ENCODE measurements around the gene KRTAP10-9.
"Not testable (repeated sequence)": the region's sequence is repeated elsewhere in the genome, so short reads cannot be mapped to it uniquely, and the experiment has no call there.

The KRTAP10-9 gene

DNA sequence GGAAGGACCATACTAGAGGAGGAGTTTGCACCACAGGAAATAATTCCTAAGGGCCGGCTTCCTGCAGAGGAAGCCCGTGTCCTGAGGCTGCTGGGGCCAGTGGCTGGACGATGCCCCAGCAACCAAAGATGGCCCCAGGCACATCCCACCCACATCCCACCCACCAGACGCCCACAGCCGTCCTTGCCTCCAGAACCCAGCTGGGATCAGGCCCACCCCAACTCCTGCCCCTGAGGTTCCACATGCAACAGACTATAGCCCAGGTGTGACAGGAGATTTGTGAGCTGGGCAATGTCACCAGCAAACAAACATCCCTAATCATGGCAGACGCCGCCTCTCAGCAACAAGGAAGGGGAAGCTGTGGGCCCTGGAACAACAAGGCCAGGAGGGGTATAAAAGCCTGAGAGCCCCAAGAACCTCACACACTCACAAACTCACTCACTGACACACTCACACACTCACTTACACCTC lies at the start of gene KRTAP10-9:
KRTAP10-9 (plus strand) TSS at position 421 of the 471 bp plus-strand sequence. CDS start 79 bp downstream, outside the sequence.
- DNase-seq, result no peak

- no peak for DNase-seq
Measured at GRCh38 chr21:44578371-44579055, 48.4 kb upstream of the KRTAP10-9 start.

DNA sequence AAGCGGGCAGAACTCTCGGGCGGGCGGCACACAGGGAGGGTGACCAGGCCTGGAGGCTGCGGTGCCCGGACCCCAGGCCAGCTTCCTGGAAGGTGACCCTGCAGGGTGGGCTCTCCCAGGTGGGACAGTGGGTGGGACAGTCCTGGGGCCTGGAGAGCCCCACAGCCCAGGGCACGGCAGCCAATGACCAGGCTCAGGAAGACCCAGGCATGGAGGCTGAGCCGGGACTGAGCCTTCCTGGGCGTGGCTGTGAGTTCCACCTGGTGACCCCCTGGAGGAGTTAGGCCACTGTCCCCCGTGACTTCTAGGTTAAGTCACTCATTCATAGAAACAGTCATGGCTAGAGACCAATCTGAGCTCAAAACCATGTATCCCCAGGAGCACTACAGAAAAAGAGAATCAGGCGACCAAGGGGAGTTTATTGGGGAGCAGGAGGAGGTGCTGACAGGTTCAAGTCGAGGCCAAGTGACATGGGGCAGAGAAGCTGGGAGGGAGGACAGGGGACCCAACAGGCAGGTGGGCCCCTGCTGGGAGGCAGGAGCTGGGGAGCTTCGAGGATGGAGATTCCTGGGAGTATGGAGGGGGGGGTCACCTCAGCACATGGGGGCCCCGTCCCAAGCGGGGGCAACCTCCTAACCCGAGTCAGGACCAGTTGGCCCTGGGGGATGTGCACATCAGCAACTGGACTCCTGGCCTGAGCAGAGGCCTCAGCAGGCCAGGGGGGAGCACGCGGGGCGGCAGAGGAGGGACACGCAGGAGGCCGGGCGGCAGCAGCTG lies 47.6 kb upstream of the KRTAP10-9 start:
- no peak for DNase-seq

- no peak for DNase-seq
Measured at GRCh38 chr21:44579833-44580144, 47.1 kb upstream of the KRTAP10-9 start.

DNA sequence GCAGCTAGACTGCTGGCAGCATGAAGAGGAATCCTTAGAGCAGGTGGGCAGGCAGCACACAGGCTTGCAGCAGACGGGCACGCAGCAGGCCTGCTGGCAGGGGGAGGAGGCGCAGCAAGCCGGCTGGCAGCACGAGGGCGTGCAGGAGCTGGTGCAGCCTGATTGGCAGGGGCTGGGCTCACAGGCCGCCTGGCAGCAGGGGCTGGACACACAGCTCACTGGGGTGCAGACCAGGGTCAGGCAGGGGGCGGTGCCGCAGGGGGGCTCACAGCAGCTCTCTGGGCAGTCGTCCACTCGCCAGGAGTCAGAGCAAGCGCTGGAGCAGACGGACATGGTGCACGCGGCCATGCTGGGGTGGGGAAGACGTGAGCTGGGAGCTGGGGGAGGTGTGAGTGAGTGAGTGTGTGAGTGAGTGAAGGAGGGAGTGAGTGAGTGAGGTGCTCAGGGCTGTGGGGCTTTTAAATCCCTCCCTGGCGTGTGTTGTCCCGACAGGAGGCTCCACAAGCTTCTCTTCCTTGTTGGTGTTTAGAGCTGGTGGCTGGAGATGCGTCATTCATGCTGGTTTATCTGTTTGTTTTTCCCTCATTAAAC lies 46.6 kb upstream of the KRTAP10-9 start, which contains the start of gene KRTAP10-5:
KRTAP10-5 (minus strand) TSS at position 374 of the 591 bp plus-strand sequence; CDS start at position 348, 26 bp downstream.
- peak; percentile 31 to 65 for DNase-seq

DNA sequence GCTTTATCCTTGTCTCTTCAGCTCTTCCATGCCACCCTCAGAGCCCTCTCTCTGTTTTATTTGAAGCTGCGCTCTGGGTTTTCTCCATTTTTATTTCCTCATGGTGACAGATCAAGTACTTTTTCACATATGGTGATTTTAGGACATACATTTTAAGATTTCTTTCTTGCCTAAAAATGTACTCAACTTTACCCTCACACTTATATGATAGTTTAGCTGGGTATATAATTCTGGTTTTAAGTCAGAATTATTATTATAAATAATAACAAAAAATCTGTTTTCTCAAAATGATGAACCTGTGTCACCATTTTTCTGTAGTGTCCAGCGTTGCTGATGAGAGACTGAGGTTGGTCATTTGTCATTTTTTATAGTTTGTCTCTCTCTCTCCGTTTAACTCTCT lies 45.7 kb upstream of the KRTAP10-9 start:
- DNase-seq, result no peak

- DNase-seq, result no peak
Measured at GRCh38 chr21:44582055-44582454, 44.8 kb upstream of the KRTAP10-9 start.

DNA sequence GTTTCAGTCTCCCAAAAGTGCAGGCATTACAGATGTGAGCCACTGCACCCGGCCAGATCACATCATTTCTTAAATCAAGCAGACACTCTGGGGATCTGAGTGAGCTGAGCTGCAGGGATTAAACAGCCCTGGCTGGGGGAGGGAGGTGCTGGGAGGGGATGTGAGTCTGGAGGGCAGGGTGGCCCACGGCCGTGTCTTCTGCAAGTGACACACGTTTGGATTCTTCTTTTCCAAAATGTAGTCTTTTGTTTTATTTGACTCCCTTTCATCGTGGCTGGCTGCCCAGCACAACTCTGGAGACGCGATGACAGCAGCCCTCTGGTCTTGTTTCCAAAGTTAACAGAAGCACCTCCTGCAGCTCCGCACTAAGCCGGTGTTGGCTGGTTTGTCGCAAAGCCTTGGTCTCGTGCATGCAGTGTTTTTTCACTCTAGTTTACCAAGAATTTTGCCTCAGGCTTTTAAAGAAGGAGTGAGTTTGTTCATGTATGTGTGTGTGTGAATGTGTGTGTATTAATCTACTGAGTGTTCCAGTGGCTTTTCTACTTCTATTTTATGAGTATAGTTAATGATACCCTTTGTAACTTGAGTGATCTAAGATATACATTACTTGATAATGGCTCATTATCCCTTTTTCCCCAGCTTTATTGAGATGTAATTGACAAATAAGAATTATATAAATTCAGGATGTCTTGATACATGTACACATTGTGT lies 43.6 kb upstream of the KRTAP10-9 start:
- peak in 1 of 2 experiments; percentile 51 for DNase-seq

DNA sequence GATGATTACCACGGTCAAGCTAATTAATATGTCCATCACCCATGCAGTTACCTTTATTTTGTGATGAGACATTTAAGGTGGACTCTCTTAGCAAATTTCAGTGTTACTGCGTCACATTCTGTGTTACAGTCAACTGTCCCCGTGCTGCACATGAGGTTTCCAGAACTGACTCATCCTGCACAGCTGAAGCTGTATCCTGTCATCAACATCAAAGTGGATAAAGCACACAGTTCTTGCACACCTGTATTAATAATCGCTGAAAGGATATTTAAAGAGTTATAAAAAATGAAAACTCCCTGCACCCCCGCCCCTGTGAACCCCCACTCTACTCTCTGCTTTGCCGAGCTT lies 43.1 kb upstream of the KRTAP10-9 start:
- DNase-seq, result no peak

DNA sequence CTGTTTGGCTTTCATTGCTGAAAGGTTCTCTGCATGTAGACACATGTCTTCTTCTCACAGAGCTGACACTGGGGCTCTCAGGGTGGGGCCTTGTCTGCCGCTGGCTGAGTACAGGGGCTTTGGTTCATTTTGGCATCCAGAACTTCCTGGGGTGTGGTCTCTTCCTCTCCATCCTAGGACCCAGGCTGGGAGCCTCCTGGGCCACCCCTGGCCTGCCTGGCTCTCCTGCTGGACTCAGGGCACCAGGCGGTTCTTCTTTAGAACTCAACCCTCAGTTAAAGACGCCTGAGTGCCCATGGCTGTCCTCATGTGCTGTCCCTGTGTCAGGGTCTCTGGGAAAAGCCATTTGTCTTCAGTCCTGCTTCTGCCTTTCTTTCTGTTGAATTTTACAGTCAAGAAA lies 41.0 kb upstream of the KRTAP10-9 start:
- no peak for DNase-seq

DNA sequence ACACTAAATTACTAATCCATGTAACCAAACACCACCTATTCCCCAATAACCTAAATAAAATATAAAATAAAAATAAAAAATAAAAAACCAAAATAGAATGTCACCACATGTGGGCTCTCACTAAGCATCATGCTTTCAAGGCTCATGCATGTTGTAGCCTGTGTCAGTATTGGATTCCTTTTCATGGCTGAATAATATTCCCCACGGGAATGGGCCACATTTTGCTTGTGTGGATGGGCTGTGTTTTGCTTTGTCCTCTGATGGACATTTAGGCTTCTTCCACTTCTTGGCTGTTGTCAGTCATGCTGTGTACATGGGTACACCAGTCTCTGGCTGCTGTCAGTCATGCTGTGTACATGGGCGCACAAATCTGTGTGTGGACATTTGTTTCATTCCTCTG lies 37.8 kb upstream of the KRTAP10-9 start:
- DNase-seq, result no peak

- no peak for DNase-seq
Measured at GRCh38 chr21:44589586-44590305, 37.1 kb upstream of the KRTAP10-9 start.

DNA sequence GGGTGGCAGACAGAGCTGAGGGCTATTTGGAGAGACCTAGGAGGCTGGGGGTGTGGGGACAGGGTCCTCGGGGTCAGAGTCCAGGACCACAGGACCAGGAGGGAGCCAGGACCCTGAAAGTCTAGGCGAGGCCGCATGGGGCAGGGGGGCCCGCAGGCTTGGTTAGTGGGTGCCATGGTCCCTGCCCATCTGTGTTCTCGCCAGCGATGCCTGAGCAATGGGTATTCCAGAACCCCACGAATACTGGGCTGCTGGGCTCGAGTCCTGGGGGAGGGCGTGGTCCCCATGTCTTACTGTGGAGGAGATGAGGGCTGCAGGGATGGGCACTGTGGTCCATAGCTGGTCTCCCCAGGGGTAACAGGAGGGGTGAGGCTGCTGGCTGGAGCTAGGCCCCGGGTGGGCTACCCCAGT lies 36.6 kb upstream of the KRTAP10-9 start:
- DNase-seq, result no peak

DNA sequence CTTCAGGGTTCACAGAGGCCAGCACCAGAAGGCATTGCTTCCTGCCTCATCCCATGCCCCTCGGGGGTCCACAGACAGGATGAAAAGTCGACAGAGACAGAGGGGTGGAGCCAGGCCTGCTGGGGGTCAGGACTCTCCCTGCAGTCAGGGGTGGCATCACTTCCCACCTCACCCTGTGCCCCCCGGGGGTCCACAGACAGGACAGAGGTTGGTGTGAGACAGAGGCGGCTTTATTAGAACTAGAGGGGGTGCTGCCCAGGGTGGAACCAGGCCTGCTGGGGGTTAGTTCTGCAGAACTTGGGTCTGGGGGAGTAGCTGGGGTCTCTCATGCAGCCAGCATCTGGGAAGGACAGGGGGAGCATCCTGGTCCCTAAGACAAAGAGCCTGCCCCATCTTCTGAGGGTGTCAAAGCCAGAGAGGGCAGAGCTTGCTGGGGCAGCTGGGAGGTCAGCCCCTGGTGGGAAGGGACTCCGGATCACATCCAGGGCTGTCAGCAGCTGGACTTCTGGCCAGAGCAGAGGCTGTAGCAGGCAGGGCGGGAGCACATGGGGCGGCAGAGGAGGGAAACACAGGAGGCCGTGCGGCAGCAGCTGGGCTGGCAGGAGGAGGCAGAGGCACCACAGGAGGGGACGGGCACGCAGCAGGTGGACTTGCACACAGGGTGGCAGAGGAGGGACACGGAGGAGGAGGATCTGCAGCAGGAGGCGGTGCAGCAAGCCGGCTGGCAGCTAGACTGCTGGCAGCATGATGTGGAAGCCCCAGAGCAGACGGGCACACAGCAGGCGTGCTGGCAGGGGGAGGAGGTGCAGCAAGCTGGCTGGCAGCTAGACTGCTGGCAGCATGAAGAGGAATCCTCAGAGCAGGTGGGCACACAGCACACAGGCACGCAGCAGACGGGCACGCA lies 35.7 kb upstream of the KRTAP10-9 start:
- peak in 1 of 2 experiments; percentile 42 for DNase-seq

DNA sequence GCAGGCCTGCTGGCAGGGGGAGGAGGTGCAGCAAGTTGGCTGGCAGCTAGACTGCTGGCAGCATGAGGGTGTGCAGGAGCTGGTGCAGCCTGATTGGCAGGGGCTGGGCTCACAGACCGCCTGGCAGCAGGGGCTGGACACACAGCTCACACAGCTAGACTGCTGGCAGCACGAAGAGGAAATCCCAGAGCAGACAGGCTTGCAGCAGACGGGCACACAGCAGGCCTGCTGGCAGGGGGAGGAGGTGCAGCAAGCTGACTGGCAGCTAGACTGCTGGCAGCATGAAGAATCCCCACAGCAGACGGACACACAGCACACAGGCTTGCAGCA lies 35.1 kb upstream of the KRTAP10-9 start:
- not testable (repeated sequence) for DNase-seq

DNA sequence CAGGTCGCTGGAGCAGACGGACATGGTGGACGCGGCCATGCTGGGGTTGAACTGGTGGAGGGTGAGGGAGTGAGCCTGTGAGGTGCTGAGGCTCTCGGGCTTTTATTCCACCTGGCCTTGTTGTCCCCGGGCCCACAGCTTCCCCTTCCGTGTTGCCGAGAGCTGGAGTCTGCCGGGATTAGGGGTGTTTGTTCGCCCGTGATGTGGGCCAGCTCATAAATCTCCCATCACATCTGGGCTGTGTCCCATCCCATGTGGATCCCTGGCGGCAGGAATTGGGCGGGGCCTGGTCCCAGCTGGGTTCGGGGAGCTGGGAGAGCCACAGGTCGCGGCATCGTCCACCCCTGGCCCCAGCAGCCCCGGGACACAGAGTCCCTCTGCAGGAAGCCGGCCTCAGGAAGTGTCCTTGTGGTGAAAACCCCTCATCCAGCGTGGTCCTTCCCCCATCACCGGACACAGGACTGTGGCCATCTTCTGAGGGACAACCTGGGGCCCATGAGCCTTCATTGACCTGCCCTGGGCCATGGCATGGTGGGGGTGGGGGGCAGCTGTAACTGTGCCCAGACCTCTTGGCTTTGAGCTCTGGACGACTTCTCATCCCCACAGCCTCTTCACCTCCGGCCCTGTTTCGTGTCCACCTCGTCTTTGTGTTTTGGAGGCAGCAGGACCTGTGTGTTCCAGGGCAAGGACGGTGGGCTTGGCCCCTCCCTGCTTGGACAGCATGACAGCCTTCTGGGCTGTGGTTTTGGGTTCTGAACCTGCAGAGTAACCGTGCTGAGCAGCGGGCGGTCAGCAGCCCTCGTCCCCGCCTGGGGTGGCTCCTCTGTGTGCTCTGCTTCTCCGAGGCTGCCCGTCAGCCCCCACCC lies 34.2 kb upstream of the KRTAP10-9 start, which contains the start of gene KRTAP10-6:
KRTAP10-6 (minus strand) TSS at position 60 of the 866 bp plus-strand sequence; CDS start at position 39, 21 bp downstream.
- peak in 1 of 2 experiments; percentile 24 for DNase-seq

DNA sequence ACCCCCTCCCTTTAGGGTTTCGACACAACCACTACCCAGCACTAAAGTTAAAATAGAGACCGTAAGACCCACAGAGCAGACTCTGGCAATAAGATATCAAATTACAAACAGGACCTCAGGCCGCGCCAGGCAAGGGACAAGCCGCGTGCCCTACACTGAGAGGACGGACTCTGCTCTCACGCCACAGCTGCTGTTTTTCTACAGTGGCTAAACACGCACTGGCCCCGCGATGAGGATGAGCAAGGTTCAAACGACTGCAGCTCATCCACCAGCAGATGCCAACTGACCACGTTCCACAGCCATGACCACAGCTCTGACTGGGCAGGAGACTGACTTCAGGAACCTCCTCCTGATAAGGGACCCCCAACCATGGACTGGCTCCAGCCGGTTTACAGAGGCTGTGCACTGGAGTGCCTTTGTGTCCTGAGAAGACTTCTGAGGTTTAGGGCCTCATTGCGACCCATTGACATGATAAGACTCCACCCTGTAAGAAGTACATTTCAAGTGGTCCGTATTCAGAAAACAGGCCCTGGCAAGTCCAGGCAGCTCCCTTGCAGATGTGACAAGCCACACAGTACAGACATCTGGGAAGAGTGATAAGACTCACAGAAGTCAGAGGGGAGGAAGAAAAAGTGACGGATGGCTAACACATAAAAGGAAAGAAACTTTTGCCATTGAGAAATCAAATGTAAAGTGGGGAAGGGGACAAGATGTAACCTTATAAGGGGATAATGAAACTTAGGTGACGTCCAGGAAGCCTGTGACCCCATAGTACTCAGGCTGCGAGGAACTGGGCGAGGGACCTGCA lies 33.1 kb upstream of the KRTAP10-9 start:
- DNase-seq, result no peak

DNA sequence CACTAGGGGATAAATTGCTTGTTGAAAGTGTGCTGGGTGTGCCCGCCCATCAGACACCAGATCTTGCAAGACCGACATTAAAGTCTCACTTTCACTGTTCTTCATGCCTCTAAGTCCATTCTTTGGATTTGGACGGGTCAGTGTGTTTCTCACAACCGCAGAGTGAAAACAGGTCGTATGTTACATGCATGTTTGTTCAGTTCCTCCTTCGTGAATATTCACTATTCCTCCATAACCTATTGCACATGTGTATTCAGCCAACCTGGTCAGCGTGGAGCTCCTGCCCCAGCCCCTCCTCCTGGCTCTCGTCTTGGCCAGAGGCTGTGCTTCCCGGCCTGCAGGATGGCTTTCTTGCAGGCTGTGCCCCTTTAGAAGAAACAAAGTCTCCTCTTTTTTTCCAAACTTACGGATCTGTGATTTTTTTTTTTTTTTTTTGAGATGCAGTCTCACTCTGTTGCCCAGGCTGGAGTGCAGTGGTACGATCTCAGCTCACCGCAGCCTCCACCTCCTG lies 32.4 kb upstream of the KRTAP10-9 start:
- DNase-seq, result no peak

GRCh38 chr21:44595524-44595923 lies 31.4 kb upstream of the KRTAP10-9 start:
- DNase-seq, result no peak
